Keratinocyte (primary cell): Measurements from ENCODE around the gene SOX1.

ENCODE experiments used
- EZH2 ChIP-seq: IDR thresholded peaks from one replicate; pipeline ENCODE4 v1.6.1; 2012; ENCODE audit warnings: inconsistent platforms, mild to moderate bottlenecking, low read length, moderate library complexity
- TF ChIP-seq, protein P1 (sequence below), 3 experiments: IDR thresholded peaks in 1 of 3; conservative IDR thresholded peaks in 1 of 3; optimal IDR thresholded peaks in 1 of 3; 2 replicates in 2 of 3; 3 replicates in 1 of 3; pipeline versions ENCODE3 to v1.5.1; 2011; ENCODE audit warnings: low read length in 3 of 3, mild to moderate bottlenecking in 3 of 3, moderate library complexity in 2 of 3, control low read depth in 1 of 3, inconsistent platforms in 1 of 3; ENCODE audit not compliant: insufficient read depth in 2 of 3; ENCODE audit errors: extremely low read depth in 1 of 3

DNA sequence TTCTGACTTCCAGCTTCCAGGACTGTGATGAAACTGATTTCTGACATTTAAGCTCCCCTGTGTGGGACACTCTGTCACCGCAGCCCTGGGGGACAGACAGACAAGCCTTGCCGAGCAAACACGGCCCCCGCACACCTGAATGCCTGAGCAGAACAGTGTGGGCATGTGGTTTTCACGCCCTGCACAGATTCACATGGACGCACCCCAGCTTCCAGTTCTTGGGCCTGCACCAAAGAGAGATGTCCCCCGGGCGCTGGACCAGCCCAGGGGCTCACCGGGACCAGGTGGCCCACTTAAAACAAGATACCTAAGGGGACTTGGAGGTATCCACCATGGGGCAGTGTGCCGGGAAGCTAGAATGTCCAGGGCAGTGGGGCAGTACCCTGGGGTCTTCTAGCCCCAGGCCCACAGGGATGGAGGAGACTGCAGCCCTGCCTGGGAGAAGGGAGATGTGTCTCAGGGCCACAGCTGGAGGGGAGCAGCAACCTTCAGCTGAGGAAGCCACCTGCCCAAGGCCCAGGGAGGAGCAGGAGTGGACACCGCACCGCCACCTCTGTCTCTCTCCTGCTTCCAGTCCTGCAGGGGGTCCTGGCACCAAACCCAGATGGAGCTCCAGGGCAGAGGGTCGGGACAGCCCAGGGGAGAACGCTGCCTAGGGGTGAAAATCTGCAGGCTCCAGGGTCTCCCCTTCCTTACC lies 50.5 kb downstream of the SOX1 start:
- TF ChIP-seq, protein P1, sequence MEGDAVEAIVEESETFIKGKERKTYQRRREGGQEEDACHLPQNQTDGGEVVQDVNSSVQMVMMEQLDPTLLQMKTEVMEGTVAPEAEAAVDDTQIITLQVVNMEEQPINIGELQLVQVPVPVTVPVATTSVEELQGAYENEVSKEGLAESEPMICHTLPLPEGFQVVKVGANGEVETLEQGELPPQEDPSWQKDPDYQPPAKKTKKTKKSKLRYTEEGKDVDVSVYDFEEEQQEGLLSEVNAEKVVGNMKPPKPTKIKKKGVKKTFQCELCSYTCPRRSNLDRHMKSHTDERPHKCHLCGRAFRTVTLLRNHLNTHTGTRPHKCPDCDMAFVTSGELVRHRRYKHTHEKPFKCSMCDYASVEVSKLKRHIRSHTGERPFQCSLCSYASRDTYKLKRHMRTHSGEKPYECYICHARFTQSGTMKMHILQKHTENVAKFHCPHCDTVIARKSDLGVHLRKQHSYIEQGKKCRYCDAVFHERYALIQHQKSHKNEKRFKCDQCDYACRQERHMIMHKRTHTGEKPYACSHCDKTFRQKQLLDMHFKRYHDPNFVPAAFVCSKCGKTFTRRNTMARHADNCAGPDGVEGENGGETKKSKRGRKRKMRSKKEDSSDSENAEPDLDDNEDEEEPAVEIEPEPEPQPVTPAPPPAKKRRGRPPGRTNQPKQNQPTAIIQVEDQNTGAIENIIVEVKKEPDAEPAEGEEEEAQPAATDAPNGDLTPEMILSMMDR (optimal IDR thresholded peaks at IDR 0.05 in 1 of 3, IDR thresholded peaks at IDR 0.05 in 1 of 3, conservative IDR thresholded peaks at IDR 0.05 in 1 of 3; ENCODE audit: extremely low read depth in 1 of 3, insufficient read depth in 2 of 3, low read length in 3 of 3): no peak
- no peak for TF ChIP-seq EZH2
